GM21526 (cell line): ENCODE data around the gene PRKCZ.

Experiments
- ATAC-seq: cut with Tn5 transposase; IDR thresholded peaks from one replicate; pipeline ENCODE4 v1.9.1; 2021; ENCODE audit warnings: moderate library complexity; ENCODE audit not compliant: unreplicated experiment, low FRiP score

The PRKCZ gene

DNA sequence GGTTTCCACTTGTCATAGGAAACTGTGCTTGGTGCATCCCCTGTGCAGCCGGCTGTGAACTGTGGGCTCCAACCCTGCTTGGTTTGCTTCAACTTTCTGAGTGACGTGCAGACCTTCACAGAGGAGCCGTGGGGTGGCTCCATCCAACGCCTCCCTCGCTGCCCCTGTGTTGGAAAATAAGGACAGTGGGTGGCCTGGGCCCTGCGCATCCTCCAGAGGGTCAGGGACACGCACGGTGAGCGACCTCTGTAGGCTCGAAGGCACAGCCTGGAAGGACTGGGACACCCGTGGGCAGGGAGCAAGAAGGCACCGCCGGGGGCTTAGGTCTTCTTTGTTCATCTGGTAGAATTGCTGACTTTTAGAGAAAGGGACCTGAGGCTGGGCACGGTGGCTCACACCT, 150.9 kb downstream of the PRKCZ start:
- no peak for ATAC-seq

DNA sequence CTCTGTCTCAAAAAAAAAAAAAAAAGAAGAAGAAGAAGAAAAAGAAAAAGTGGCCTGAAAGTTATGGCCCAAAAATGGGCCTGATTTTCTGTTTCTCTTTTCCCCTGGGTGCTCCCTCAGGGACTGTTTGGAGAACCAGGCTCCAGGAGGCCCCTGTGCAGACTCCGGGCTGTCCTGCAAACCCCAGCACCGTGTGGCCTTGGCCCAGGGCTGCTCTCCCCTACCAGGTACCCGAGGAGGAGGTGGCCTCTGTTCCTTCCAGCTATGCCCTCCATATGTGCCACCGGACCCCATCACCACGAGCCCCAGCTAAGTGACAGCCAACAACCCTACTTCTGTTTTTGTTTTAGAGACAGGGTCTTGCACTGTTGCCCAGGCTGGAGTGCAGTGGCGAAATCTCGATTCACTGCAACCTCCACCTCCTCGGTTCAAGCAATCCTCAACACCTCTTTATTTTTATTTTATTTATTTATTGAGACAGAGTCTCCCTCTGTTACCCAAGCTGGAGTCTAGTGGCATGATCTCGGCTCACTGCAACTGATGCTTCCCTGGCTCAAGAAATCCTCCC, 151.9 kb downstream of the PRKCZ start:
- ATAC-seq: no peak

DNA sequence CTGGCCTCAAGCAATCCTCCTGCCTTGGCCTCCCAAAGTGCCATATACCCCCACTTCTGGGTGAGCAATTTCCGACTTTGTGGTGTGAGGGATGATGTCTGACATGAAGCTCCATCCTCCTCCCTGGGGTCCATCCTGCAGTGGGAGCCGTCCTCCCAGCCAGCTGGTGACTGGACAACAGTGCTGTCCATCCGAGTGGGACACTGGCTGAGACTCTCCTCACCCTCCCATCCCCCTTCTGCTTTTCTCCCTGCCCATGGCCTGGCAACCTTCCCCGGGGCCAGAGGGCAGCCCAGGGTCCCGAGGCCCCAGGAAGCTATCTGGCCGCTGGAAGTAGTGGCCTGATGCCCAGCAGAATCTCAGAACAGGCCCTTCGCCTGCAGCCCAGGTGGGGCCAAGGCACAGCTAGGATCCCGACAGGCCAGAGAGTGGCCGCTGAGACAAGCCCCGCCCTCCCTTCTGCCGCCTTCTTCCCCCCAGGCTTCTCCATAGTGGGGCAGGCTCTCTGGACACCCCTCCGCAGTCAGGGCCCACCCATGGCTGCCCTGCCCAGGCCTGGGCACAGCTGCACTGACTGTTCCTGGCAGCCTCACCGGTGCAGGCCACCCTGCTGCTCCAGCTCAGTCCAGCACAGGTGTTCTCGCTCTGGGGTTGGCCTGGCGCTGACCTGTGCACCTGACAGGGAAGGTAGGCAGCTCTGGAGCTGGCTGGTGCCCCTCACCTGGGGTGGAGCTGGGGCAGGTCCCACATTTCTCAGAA, 152.8 kb downstream of the PRKCZ start:
- ATAC-seq: no peak

DNA sequence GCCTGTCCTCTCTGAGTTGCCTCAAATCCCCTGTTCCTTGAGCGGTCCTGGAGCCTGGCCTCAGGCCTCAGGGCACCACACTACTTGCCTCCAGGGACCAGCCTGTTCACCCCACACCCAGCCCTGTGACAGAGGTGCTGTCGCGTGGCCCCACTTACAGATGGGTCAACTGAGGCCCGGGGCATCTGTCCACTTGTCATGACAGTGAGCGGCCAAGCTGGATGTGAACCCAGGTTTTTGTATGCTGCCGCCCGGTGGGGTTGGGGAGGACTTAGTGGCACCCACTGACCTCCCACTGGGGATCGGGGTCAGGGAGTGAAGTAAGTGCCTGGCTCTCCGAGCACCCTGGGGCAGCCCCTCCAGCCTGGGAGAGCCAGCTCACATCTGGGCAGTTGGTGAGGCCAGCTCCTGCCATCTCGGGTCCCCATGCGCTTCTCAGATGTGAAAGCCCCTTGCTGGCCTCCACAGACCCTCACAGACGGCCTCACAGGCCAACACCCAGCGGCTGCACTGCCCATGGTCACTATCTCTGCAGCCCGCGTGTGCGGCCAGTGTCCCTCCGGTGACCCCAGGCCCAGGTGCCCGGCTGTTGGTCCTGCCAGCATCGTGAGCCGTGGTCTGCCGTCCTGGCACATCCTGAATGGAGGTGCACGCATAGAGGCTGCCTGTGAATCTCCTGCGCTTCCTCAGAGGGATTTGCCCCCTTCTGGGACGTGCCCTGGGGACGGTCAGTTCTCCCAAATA, 153.6 kb downstream of the PRKCZ start:
- no peak for ATAC-seq

DNA sequence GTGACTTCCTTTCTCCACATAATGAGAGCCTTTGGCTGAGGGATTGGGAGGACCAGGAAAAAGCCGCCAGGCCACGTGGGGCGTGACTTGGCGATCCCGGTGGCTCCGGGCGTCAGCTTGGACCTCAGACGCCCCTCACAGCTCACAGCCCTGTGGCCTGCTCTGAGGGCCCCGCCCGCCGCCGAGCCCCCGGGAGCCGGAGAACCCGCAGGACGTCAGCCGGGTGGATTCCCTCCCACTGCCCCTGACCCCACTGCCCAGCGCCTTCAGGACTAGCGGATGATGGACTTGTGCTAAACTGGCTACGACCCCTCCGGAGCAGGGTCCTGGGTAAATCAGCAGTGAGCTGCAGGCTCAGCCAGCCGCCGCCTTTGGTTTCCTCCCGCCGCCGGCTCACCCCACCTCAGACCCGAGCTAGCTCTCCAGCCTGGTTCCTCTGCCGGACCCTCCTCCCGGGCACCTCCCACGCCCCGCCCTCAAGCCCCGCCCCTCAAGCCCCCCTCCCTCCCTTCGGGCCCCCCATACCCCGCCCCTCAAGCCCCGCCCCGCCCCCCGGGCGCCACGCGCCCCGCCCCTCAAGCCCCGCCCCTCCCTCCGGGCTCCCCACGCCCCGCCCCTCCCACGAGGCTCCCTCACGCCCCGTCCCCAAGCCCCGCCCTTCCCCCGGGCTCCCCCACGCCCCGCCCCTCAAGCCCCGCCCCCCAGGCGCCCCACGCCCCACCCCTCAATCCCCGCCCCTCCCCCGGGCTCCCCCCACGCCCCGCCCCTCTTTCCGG, 154.4 kb downstream of the PRKCZ start:
- ATAC-seq: no peak

DNA sequence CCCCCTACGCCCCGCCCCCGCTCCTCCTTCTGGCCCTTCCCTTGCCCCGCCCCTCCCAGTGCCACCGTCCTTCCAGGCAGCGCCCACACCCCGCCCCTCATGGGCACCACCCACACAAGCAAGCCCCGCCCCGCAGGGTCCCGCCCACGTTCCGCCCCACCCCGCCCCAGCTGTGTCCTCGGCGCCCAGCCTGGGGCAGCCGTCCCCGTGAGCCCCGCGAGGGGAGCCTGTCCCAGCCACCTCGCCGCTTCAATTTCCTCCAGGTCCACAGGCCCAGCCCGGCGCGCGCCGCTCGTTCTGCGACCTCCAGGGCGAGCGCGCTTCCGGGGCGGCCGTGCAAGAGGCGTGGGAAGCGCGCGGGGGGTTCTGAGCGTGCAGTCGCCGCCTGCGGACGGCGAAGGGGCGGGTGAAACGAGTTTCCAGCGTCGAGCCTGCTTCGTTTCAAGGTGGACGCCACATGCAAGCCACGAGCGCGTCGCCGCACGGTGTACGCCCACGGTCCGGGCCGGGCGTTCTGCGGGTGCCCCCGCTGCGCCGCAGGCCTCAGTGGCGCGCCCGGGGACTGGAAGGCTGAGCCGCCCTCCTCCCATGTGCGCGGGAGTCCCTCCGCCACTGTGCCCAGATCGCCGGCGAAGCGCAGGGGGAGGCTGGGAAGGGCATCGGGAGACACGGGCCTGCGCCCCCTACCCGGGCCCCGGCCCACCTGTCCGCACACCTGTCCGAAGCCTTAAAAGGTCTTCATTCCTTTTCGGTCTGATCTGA, 155.2 kb downstream of the PRKCZ start:
- peak; percentile 57 for ATAC-seq

DNA sequence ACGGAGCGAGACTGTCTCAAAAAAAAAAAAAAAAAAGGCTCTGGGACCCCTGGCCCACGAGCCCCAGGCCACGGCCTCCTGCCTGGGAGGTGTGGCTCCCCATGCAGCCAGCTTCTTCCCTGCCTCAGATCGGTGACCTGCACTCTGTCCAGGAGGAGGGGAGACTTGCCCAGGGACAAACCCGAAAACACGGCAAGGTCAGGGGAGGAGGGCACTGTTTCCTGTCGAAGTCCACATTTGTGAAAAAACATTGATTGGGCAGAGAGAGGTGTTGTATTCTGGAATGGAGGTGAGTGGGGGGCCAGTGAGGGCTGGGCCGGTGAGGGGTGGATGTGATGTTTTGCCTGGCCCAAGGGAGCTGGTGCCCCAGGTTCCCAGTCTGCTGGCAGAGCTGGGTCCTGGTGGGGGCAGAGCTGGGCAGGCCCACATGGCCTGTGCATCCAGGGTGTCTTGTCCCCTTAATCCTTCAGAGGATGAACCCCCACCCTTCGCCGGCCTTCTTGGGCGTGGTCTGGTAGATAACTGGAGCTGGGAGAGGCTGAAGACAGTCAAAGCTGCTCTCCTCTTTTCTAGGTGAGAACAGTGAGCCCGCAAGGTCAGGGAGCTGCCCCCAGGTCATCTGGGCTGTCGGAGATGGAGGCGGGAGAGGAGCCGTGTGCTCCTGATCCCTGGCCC, 156.7 kb downstream of the PRKCZ start:
- no peak for ATAC-seq

DNA sequence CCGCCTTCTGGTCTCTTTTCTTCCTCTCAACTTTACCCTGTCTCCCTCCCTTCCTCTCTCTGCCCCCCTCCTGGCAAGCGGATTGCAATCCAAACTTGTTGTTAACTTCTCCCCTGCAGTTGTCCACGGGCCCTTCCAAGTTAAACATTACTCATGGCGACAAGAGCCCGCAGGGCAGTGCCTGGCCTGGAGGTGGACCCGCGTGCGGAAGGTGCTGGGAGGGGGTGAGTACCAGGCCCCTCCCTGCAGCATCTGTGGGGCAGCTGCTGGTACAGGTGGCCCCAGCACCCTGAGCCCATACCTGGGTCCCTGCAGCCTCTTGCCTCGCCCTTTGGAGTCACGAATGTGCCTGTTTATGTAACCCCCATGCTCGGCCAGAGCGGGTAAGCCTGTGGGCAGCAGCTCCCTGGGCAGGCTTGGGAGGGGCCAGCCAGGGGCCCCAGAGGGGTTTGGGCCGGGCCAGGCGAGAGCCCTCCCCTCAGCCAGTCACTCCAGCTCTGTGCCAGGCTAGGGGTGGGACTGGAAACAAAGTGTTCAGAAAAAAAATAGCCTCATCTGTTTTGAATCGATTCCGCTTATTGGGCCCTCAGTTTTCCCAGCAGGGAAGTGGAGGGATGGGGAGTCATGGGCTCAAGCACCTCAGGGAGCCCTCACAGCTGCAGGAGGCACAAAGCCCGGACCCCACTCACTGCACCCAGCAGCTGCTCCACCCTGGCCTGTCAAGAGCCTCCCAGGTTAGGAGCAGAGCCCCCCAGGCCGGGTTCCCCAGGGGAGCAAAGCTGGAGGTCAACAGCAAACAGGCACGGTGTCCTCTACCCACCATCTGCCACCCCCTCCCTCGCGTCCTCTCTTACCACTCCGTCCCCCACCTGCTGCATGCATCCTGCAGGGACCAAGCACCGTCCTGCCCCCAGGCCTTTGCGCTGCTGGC, 158.4 kb downstream of the PRKCZ start:
- no peak for ATAC-seq

DNA sequence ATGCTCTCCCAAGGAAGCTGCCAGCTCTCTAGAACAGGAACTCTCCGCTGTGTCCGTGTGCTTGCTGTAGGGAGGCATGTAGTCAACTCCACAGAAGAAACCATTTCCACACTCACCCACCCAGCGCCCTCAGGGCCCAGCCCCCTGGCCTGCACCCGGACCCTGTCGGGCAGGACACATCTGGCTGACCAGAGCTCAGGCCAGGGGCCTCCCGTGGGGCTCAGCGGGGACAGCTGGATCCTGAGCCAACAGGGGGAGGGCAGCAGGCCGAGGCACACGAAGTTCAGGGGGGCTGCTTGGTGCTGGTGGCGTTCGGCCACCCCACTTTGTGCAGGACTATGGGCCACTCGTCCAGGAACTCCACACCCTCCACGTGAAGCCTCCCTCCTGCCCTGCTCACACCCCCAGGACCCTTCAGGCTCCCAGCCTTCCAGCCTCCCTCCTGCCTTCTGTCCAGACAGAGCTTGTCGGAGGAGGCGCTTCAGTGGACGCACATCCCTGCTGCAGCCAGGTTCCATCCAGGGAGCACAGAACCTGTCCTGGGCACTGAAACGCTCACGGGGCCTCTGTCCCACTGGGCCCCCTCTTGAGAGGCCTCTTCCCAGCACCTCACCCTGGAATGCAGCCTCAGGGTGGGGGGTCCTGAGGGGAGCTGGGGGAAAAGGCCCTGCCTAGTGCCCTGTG, 159.3 kb downstream of the PRKCZ start:
- no peak for ATAC-seq

DNA sequence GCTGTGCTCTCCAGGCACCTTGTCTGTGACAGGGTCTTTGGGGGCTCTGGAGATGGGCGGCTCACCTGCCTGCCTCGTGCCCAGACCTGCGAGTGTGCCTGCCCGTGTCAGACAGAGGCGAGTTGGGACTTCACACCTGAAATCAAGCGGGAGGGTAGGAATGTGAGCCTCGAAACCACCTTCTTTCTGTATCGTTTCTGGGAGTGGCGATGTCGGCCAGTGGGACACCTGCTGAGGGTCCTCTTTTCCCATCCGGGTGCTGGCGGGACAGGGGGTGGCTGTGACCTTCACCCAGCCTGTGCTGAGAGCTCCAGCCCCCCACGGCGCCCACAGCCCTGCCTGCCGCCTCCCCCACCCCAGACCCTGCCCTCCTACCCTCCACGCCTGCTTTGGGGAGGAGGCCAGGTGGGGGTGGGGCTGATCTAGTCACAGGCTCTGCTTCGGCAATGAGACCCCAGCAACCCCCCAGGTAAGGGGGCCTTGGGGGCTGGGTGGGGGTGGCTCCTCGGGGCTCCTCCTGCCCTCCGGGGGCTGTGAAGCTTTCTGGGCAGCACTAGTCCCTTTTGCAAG, 160.0 kb downstream of the PRKCZ start:
- no peak for ATAC-seq

DNA sequence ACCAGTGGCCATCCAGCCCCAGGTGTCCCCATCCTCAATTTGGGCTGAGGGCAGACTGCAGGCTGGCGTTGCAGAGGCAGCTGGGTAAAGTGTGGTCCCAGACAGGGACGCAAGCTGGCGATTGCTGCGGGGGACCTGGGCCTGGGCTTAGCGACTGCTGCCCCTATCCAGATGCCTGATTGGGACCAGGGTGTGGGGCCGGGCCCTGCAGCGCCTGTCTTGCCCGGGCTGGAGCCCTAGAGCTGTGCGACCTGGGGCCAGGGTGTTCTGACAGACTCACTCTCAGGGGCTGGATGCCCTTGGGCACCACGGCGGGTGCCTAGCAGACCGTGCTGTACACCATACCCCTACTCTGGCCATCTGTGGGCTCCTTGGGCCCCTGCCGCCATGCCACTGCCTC, 160.6 kb downstream of the PRKCZ start:
- no peak for ATAC-seq

DNA sequence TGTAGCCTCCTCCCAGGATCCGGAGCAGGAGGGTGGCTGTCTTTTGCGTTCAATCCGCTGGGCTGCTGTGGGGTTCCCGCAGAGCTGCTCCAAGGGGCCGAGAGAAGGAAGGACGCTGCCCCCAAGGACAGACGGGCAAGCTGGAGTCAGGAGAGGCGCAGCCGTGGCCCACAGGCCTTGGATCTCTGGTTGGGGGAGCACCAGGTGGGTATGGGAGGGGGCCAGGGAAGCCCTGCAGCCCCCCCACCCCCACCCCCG, 162.0 kb downstream of the PRKCZ start:
- ATAC-seq: no peak

DNA sequence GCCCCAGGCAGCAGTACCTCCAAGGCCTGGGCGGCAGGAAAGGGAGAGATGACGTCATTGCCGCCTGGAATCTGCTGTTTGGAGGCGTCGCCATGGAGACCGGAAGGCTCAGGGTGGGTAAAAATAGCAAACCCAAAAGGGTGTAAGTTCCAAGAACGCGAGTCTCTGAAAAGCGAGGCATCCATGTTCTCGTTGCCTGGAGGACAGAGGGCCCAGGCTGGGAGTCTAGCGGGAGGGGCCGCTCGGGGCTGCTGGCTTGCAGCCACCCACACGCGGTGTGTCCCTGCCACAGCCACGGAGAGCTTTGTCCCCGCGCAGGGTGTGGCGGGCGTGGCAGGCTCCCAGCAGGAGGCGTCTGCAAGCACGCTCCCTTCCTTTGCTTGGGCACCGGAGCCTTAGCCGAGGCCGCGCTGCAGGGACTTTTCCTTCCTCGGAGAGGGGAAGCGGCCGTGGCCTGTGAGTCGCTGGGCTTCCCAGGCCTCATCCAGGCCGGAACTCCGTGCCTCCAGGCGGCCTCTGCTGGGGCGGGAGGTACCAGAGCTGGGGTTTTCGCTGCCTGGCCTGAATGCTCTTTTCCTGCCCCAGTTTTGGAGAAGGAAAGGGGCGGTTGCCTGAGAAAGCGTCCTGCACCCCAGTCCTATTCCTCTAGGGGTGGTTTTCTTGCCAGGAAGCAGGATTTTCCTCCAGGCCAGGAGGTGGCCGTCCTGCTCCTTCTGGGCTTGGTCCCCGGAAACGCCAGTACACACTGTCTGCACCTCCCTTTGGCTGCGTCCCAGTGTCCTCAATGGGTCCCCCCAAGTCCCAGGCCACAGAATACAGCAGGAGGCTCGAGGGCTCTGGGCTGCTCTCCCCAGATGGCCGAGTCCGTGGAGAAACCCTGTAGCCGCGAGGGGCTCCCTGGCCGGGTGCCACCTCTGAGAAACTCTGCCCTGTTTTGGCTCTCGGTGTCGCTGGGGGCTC, 162.6 kb downstream of the PRKCZ start:
- ATAC-seq: no peak

DNA sequence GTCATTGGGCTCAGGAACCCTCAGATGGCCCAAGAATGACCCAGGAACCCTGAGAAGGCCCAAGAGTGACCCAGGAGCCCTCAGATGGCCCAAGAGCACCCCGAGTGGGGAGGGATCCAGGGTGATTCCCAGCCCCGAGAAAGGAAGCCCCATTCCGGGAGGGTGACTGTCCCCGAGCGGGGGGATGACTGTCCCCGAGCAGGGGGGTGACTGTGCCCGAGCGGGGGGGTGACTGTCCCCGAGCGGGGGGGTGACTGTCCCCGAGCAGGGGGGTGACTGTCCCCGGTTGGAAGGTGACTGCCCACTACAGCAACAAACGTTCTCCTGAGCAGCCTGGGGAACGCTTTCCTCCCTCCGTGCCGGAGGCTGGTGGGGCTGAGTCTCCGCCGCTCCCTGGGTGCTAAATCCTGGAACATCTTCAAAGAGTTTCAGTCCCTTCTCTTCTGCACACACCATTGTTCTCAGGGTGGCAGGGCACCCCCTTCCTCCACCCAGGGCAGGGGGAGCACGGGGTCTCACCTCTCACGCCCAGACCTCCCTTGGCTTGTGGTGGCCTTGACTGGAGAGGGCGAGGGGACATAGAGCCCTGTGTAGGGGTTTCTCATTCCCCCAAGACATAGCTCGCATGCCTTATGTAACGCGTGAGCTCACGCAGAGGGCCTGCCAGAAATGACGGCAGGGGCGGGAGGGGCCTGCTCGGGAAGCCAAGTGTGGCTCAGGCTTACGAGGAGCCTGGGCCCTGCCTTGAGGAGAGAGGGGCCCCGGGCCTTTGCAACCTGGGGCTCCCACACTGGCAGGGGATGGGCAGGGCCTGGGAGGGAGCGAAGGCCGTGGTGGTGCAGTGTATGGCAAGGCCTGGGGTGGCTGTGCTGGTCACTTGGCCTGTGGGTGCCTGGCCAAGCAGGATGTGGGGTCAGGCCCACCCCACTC, 163.6 kb downstream of the PRKCZ start:
- no peak for ATAC-seq

DNA sequence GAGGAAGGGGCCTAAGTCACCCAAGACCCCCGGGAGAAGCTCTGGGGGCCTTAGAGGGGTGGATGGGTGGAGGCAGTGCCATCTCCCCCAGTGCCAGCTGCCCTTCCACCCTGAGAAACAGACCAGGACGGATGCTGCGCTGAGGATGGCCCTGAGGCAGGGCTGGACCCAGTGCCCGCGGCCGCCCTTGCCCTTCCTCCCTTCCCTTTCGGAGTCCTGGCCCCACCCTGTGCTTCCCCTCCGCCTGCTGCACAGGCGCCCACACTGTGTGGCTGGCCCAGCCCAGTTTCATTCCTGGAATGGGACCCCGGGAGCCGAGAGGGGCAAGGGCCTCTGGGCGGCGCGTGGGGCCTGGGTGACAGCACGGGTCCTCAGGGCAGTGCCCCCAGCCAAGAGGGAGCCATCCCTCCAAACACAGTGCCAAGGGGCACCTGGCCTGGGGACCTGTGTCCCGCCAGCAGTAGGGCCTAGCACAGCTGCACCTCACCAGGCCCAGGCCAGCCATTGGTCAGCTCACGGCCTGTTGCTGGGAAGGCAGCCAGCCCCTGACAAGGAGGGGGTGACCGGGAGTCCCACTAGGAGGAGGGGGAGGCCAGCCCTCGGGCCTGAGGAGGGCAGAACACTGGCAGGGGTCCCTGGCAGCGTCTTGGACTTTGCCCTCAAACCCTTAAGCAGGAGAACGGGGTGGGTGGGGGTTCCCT, 164.5 kb downstream of the PRKCZ start:
- ATAC-seq: no peak
